T-helper 2 cell treated with Interferon-gamma antibody and Interleukin-4, amounts not matched to agents 5 μg/mL and 100 μg/mL, for 36 hours (primary cell): ENCODE measurements around the gene LRRC52.

Source experiments
- DNase-seq: peaks from one replicate; pipeline ENCODE4 v3.0.0; 2021; ENCODE audit warnings: low spot score
- H3K27ac Mint-ChIP-seq: one replicate; pipeline ENCODE4 v1.8.0; 2021; ENCODE audit warnings: mild to moderate bottlenecking, mixed read lengths
- H3K27me3 Mint-ChIP-seq: one replicate; pipeline ENCODE4 v1.8.0; 2021; ENCODE audit warnings: low read depth, mixed read lengths
- H3K36me3 Mint-ChIP-seq: one replicate; pipeline ENCODE4 v1.8.0; 2021; ENCODE audit warnings: low read depth, mixed read lengths
- H3K4me1 Mint-ChIP-seq: one replicate; pipeline ENCODE4 v1.8.0; 2021; ENCODE audit warnings: low read depth, mixed read lengths
- H3K4me3 Mint-ChIP-seq: one replicate; pipeline ENCODE4 v1.8.0; 2022; ENCODE audit warnings: mild to moderate bottlenecking, moderate library complexity, mixed read lengths
- H3K9me3 Mint-ChIP-seq: one replicate; pipeline ENCODE4 v1.8.0; 2021; ENCODE audit warnings: mixed read lengths

The LRRC52 gene

DNA sequence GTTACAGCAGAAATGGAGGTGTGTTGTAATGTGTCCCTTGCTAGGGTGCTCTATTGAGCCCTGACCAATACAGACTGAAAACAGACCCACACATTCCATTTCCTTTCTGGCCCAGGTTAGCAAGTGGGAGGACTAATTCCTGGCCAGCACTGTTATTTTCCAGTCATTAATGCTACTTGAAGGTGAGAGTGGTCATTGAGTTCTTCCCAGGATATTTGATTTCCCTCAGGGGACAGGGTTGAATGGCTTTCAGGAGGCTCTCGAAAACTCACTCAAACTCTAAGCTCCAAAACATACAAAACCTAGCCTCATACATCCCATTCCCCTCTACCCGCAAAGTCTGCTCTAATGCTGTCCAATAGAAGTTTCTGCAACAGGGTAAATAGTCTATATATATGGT, 6.2 kb downstream of the LRRC52 start:
- no peak for DNase-seq
- peaks cover 24% of the 10 kb centered on the region for H3K27me3 Mint-ChIP-seq
- no peaks in the 10 kb centered on the region for H3K9me3 Mint-ChIP-seq
- no peaks in the 10 kb centered on the region for H3K36me3 Mint-ChIP-seq
- H3K27ac Mint-ChIP-seq, result no peak overlapping the region
- H3K4me3 Mint-ChIP-seq, result no peak overlapping the region
- H3K4me1 Mint-ChIP-seq, result no peaks in the 10 kb centered on the region

DNA sequence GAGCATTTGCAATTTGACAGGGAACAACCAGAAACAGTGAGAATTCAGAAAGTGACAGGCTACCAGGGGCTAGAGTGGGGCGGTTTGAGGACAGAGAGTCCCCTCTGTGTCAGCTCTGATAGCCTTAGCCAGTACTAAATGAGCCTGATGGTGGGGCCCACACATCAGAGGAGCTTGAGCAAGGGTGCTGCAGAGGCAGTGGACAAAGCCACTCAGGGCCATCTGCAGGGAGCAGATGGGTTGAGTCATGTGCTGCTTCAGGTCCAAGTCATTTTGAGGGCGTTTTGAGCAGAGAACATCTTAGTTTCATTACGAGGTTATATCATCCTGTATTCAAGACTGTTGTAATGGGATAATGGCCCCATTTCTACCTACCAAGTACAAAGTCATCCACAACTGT, 7.7 kb downstream of the LRRC52 start:
- peaks cover 24% of the 10 kb centered on the region for H3K27me3 Mint-ChIP-seq
- H3K4me3 Mint-ChIP-seq, result no peak overlapping the region
- no peaks in the 10 kb centered on the region for H3K36me3 Mint-ChIP-seq
- H3K9me3 Mint-ChIP-seq, result no peaks in the 10 kb centered on the region
- no peak for DNase-seq
- H3K27ac Mint-ChIP-seq, result no peak overlapping the region
- no peaks in the 10 kb centered on the region for H3K4me1 Mint-ChIP-seq

DNA sequence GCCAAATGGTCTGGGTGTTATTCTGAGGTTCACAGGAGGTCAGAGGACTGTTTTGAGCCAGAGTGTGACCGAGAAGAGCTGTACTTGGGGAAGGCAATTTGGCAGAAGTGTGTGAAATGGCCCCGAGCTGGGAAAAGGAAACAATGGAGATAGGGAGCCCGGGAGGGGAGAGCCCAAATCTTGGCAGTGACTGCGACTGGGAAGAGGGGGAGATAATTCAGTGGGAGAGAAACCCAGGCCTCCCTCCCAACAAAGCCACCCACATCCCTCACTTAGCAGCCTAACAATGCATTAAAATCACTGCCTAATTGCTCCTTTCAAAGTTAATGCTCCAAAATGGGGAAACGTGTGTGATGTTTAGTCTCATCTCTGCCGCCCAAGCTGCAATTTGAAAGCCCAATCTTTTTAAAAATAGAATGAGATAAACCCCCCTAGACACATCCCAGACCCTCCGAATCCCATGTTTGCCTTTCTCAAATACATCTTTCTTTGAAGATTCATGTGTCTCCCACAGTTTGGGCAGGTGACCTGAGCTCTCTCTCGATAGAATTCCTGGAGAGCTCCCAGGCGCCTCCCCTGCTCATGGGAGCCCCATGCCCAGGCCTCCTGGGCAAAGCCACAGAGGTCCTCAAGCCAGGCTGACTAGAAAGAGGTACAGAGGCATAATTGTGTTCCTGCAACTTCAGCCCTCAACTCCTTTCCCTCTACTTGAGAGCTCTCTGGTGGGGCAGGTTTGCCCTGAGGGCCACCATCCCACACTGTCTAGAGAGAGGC, 17.3 kb downstream of the LRRC52 start:
- Mint-ChIP-seq H3K27ac (no peak overlapping the region), H3K36me3 (no peaks in the 10 kb centered on the region)
- DNase-seq, result no peak

DNA sequence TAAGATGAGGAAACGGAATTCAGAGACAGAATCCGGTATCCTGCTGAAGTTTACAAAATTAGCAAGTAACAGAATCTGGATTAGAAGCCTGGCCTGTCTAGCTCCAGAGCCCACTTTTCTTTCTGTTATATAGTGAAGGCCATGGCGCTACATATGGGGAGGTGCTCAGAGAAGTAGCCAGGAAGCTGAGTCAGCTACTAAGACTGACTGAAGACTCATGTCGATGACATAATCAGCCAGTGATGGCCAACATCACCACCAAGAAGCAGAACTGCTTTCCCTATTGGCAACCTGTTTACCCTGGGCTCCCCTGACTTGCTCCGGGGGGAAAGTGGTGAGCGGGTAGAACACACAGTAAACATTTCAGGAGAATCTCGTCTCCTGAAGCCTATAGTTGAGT, 18.8 kb downstream of the LRRC52 start:
- Mint-ChIP-seq H3K27ac (no peak overlapping the region), H3K4me1 (no peaks in the 10 kb centered on the region), H3K36me3 (no peaks in the 10 kb centered on the region), H3K27me3 (peaks cover 27% of the 10 kb centered on the region), H3K9me3 (no peaks in the 10 kb centered on the region), H3K4me3 (no peak overlapping the region)
- DNase-seq, result no peak

More for the DNA sequence above, 17.3 kb downstream of the LRRC52 start:
- H3K4me3 Mint-ChIP-seq, result no peak overlapping the region
- H3K9me3 Mint-ChIP-seq, result no peaks in the 10 kb centered on the region
- no peaks in the 10 kb centered on the region for H3K4me1 Mint-ChIP-seq
- peaks cover 22% of the 10 kb centered on the region for H3K27me3 Mint-ChIP-seq

DNA sequence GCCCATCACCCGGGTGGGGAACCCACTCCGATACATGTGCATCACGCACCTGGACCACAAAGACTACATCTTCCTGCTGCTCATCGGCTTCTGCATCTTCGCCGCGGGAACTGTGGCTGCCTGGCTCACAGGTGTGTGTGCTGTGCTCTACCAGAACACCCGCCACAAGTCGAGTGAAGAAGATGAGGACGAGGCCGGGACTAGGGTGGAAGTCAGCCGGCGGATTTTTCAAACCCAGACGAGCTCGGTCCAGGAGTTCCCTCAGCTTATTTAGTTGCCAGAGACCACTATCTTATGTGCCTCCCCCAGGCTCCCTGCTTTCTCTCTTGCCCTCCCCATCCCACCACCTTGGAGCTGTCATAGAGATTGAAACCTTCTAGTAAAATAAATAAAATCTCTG, 19.8 kb downstream of the LRRC52 start:
- Mint-ChIP-seq H3K36me3 (no peaks in the 10 kb centered on the region), H3K27me3 (peaks cover 29% of the 10 kb centered on the region), H3K4me1 (no peaks in the 10 kb centered on the region)

DNA sequence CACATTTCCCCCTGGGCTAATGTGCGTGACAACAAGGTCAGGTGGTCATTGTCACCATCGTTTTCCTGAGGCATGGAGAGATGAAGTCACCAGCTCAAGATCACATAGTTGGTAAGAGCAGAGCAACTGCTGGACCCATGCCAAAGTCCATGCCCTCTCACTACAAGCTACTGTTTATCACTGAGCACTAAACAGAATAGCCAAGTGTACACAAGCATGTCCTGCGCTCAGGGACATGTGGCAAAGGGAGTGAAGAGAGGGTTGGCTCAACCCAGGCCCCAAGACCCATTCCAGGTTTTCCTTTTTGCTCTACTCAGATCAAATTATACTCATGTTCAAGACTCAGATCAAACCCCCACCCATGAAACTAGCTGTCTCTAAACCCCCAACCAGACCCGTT, 20.8 kb downstream of the LRRC52 start:
- H3K9me3 Mint-ChIP-seq, result no peaks in the 10 kb centered on the region
- no peaks in the 10 kb centered on the region for H3K36me3 Mint-ChIP-seq
- H3K27ac Mint-ChIP-seq, result no peak overlapping the region
- H3K4me3 Mint-ChIP-seq, result no peak overlapping the region
- no peak for DNase-seq
- H3K27me3 Mint-ChIP-seq, result peaks cover 29% of the 10 kb centered on the region
- H3K4me1 Mint-ChIP-seq, result no peaks in the 10 kb centered on the region

More for the DNA sequence above, 19.8 kb downstream of the LRRC52 start:
- no peak overlapping the region for H3K4me3 Mint-ChIP-seq
- H3K27ac Mint-ChIP-seq, result no peak overlapping the region
- H3K9me3 Mint-ChIP-seq, result no peaks in the 10 kb centered on the region
- no peak for DNase-seq

DNA sequence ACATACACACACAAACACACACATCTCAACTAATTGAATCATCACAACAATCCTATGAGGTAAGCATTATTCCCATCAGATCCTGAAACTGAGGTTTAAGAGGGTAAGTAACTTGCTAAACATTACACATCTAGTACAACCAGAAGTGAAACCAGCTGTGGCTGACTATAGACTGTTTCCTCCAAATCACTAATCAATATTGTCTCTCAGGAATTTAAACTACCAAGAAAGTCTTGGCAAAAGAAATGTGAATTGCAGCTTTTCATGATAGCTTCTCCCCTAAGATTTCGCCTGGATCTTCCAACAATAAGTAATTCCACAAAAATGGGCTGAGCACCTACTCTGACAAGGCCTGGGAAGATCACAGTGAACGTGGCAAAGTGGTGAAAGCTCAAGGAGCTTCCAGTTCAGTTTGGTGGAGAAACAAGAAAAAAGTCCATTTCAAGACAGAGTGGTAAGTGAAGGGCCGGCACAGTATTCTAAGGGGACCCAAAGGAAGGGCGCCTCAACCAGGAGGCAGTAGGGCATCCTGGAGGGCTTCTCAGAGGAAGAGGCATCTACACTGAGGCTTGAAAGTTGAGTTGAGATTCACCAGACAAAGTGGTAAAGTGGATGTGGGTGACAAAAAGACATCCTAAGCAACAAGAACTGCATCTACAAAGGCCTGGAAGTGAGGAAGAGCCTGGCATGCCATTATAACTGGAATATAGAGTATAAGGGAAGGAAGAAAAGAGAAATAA, 22.1 kb downstream of the LRRC52 start:
- Mint-ChIP-seq H3K4me3 (no peak overlapping the region), H3K27ac (no peak overlapping the region), H3K27me3 (peaks cover 31% of the 10 kb centered on the region), H3K4me1 (no peaks in the 10 kb centered on the region), H3K9me3 (no peaks in the 10 kb centered on the region), H3K36me3 (no peaks in the 10 kb centered on the region)
- DNase-seq, result no peak

DNA sequence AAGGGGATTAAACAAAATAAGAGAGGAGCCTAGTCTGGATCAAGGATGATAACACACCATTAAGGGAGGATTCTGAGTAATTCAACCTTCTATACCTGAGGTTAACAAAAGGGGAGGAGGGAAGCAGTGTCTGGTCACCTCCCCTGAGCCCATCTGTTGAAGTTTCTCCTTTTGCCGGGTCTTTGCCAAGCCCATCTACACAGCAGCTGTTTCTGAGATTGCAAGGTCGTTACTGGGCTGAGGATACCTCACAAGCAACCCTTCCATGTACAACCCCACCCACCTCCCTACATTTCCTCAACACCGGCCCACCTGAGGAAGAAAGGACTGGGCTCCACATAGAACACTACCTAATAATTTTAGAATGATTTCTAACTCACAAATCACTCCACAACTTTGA, 26.3 kb downstream of the LRRC52 start:
- Mint-ChIP-seq H3K27ac (no peak overlapping the region), H3K9me3 (no peaks in the 10 kb centered on the region), H3K4me3 (no peak overlapping the region), H3K36me3 (no peaks in the 10 kb centered on the region), H3K27me3 (peaks cover 39% of the 10 kb centered on the region), H3K4me1 (no peaks in the 10 kb centered on the region)
- DNase-seq, result no peak

DNA sequence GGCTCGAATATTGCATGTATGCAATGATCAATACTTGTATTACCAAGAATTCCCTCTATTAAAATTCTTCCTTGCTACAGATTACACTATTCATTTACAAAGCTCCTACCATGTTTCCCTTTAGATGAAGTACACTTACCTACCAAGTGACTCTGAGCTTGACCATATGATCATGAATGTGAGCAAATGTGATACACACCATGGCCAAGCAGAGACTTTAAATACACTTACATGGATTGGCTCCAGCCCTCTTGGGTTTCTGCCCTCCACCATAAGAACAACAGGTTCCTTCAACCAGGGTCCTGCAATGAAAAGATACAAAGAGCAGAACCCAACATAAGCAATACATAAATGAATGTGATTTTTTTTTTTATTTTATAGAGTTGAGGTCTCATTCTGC, 30.0 kb downstream of the LRRC52 start:
- H3K36me3 Mint-ChIP-seq, result no peaks in the 10 kb centered on the region
- no peak for DNase-seq
- H3K9me3 Mint-ChIP-seq, result no peaks in the 10 kb centered on the region
- H3K27ac Mint-ChIP-seq, result no peak overlapping the region
- H3K4me3 Mint-ChIP-seq, result no peak overlapping the region
- H3K4me1 Mint-ChIP-seq, result no peaks in the 10 kb centered on the region
- peaks cover 50% of the 10 kb centered on the region for H3K27me3 Mint-ChIP-seq

DNA sequence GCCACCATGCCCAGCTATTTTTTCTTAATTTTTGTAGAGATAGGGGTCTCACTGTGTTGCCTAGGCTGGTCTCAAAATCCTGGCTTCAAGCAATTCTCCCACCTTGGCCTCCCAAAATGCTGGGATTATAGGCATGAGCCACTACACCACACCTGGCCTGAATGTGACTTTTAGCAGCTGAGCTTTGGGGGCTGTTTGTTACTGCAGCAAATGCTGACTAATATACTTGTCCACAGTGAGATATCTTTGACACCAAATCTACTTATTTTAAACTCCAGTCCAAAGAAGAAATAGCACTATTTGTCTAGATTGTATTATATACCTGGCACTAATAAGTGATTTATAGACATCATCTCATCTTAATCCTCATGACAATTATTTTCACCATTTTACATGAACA, 30.5 kb downstream of the LRRC52 start:
- Mint-ChIP-seq H3K27ac (no peak overlapping the region), H3K27me3 (peaks cover 50% of the 10 kb centered on the region), H3K36me3 (no peaks in the 10 kb centered on the region), H3K9me3 (no peaks in the 10 kb centered on the region), H3K4me1 (no peaks in the 10 kb centered on the region), H3K4me3 (no peak overlapping the region)
- no peak for DNase-seq

DNA sequence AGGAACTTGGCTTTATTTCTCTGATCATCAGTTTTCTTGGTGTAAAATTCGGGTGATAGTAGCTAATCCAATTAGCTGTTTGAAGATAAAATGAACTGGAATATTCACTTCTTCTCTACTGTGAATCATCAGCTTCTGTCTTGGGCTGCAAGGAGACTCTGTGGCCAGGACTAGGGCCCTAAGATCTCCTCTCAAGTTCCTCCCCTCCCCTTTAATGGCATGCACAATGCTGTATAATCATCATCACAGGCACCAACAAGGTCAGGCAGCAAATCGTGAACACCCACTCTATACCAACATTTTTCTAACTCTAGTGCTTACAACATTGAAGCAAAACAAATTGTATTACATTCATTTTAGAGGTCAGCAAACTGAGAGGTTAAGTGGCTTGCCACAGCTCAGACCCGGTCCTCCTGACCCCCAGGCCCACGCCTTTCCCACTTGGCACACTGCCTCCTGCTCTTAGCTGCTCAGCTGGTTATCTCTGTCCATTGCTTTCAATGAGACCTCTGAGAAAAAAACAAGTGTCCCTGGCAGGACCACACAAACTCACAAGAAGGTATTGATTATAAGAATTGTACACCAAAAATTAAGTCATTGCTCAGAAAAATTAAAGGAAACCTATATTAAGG, 31.8 kb downstream of the LRRC52 start:
- peaks cover 46% of the 10 kb centered on the region for H3K27me3 Mint-ChIP-seq
- DNase-seq, result no peak
- H3K9me3 Mint-ChIP-seq, result no peaks in the 10 kb centered on the region
- H3K27ac Mint-ChIP-seq, result no peak overlapping the region
- no peaks in the 10 kb centered on the region for H3K36me3 Mint-ChIP-seq
- no peaks in the 10 kb centered on the region for H3K4me1 Mint-ChIP-seq
- H3K4me3 Mint-ChIP-seq, result no peak overlapping the region

DNA sequence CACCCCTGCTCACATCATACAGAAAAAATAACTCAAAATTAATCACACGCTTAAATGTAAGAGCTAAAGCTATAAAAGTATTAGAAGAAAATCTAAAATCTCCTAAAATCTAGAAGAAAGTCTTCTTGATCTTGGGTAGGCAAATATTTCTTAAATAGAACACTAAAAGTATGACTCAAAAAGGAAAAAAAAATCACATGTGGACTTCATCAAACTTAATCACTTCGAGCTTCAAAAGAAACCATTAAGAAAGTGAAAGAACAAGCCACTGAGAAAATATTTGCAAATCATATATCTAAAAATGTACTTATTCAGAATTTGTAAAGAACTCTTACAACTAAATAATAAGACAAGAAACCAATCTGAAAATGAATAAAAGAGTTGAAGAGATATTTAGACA, 32.7 kb downstream of the LRRC52 start:
- DNase-seq, result no peak
- Mint-ChIP-seq H3K36me3 (no peaks in the 10 kb centered on the region), H3K4me3 (no peak overlapping the region), H3K27ac (no peak overlapping the region), H3K27me3 (peaks cover 42% of the 10 kb centered on the region), H3K4me1 (no peaks in the 10 kb centered on the region), H3K9me3 (no peaks in the 10 kb centered on the region)

DNA sequence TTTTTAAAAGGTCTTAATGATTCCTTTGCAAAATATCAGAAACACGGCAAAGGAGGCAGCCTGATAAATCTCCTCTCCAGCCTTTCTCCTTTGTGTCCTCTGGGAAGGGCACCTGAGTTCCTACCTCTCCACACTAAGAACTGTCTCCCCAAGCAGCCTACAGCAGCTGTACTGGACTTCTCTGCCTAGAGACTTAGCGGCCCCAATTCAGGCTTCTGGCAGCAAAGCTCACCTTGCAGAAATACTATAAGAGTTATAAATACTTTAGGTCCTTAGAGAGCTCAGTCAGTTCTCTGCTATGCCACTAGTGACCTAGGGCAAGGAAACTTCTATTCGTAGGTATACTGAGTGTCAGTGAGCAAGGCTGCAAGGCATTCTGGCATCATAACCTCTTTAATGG, 33.9 kb downstream of the LRRC52 start:
- no peaks in the 10 kb centered on the region for H3K9me3 Mint-ChIP-seq
- no peak overlapping the region for H3K27ac Mint-ChIP-seq
- H3K36me3 Mint-ChIP-seq, result no peaks in the 10 kb centered on the region
- no peak for DNase-seq
- H3K4me3 Mint-ChIP-seq, result no peak overlapping the region
- peaks cover 40% of the 10 kb centered on the region for H3K27me3 Mint-ChIP-seq
- no peaks in the 10 kb centered on the region for H3K4me1 Mint-ChIP-seq
